A549 (cell line): ENCODE measurements around the gene PPP4R4.

ENCODE experiments used
- BHLHE40 ChIP-seq: IDR thresholded peaks from 2 replicates; pipeline ENCODE4 v1.6.1; 2012; ENCODE audit warnings: low read depth, low read length, inconsistent platforms
- CHD4 ChIP-seq: fragments of 200-600 bp; sonication (generic); IDR thresholded peaks from 2 replicates; pipeline ENCODE4 v1.6.1; 2016; ENCODE audit warnings: antibody characterized with exemption, mild to moderate bottlenecking, borderline replicate concordance
- CTCF ChIP-seq: fragments of >200 bp; sonication (Bioruptor Twin); formaldehyde crosslinking; IDR thresholded peaks from 3 replicates; pipeline ENCODE4 v1.5.1; 2016
- EHMT2 ChIP-seq: fragments of 200-600 bp; sonication (generic); IDR thresholded peaks from 2 replicates; pipeline ENCODE4 v1.6.1; 2016; ENCODE audit warnings: antibody characterized with exemption, low read depth, mild to moderate bottlenecking, moderate library complexity
- EP300 ChIP-seq, 2 experiments: fragments of >200 bp; sonication (Bioruptor Twin); formaldehyde crosslinking; IDR thresholded peaks; 2 replicates in 1 of 2; 3 replicates in 1 of 2; pipeline ENCODE4 v1.6.1; 2016 to 2017
- ESRRA ChIP-seq: fragments of 150-350 bp; IDR thresholded peaks from 2 replicates; pipeline ENCODE4 v1.6.1; 2014; ENCODE audit warnings: mild to moderate bottlenecking, low read length, borderline replicate concordance
- FOSL2 ChIP-seq, 2 experiments: fragments of 450-650 bp in 1 of 2; fragments of >200 bp in 1 of 2; sonication (Bioruptor Twin) in 1 of 2; formaldehyde crosslinking; IDR thresholded peaks; 2 replicates each; pipeline versions ENCODE4 v1.5.0 to v1.6.1; 2016 to 2020; ENCODE audit warnings: mild to moderate bottlenecking in 1 of 2, moderate library complexity in 1 of 2
- KDM5A ChIP-seq: fragments of 200-600 bp; sonication (generic); IDR thresholded peaks from 2 replicates; pipeline ENCODE4 v1.6.1; 2016; ENCODE audit warnings: antibody characterized with exemption, mild to moderate bottlenecking
- MYC ChIP-seq: IDR thresholded peaks from 2 replicates; pipeline ENCODE4 v1.6.1; 2012; ENCODE audit warnings: mild to moderate bottlenecking, inconsistent platforms, low read length, improper control_type of control experiment, borderline replicate concordance
- POLR2A ChIP-seq: IDR thresholded peaks from 2 replicates; pipeline ENCODE4 v1.6.1; 2012; ENCODE audit warnings: mild to moderate bottlenecking, low read length
- POLR2AphosphoS2 ChIP-seq: conservative IDR thresholded peaks from 2 replicates; pipeline ENCODE4 v1.6.1; 2012; ENCODE audit warnings: low read length, improper control_type of control experiment, inconsistent platforms
- RFX5 ChIP-seq: fragments of 450-650 bp; IDR thresholded peaks from 2 replicates; pipeline ENCODE4 v1.7.1; 2014; ENCODE audit warnings: antibody characterized with exemption, mild to moderate bottlenecking, moderate library complexity
- USF2 ChIP-seq: fragments of 450-650 bp; IDR thresholded peaks from 2 replicates; pipeline ENCODE4 v1.6.1; 2014; ENCODE audit warnings: antibody characterized with exemption

- TF ChIP-seq EHMT2 (no peak), CTCF (no peak), CHD4 (no peak), USF2 (no peak), MYC (no peak), EP300 (IDR thresholded peaks at IDR 0.05) (no peak), ESRRA (no peak), POLR2AphosphoS2 (no peak), POLR2A (no peak), BHLHE40 (no peak), FOSL2 (IDR thresholded peaks at IDR 0.05) (no peak), FOSL2 (CRISPR knock-in tag; IDR thresholded peaks at IDR 0.05) (no peak), RFX5 (no peak), KDM5A (no peak)
These were observed 15.8 kb upstream of the PPP4R4 start for GRCh38 chr14:94158239-94158883.
